Nephron (organoid): ENCODE data around the gene LDB1.

ENCODE experiments used
- H3K27ac Mint-ChIP-seq, 3 experiments: 2 replicates each; pipeline ENCODE4 v1.8.0; 2020; ENCODE audit warnings: mixed read lengths in 3 of 3, mild to moderate bottlenecking in 2 of 3, moderate library complexity in 1 of 3
- H3K27me3 Mint-ChIP-seq: 2 replicates; pipeline ENCODE4 v1.8.0; 2021; ENCODE audit warnings: low read depth, mild to moderate bottlenecking, moderate library complexity, mixed read lengths
- H3K36me3 Mint-ChIP-seq: 2 replicates; pipeline ENCODE4 v1.8.0; 2020; ENCODE audit warnings: low read depth, mixed read lengths
- H3K4me1 Mint-ChIP-seq: 2 replicates; pipeline ENCODE4 v1.8.0; 2020; ENCODE audit warnings: mixed read lengths
- H3K4me3 Mint-ChIP-seq, 3 experiments: 2 replicates each; pipeline ENCODE4 v1.8.0; 2020; ENCODE audit warnings: mild to moderate bottlenecking in 3 of 3, mixed read lengths in 3 of 3, moderate library complexity in 2 of 3
- H3K9me3 Mint-ChIP-seq: 2 replicates; pipeline ENCODE4 v1.8.0; 2020; ENCODE audit warnings: mixed read lengths
- CTCF ChIP-seq, 3 experiments: fragments of 200-600 bp; sonication (generic); IDR thresholded peaks; one replicate each; pipeline ENCODE4 v1.5.0; 2021; ENCODE audit warnings: antibody characterized with exemption in 3 of 3; ENCODE audit not compliant: unreplicated experiment in 3 of 3

The LDB1 gene

DNA sequence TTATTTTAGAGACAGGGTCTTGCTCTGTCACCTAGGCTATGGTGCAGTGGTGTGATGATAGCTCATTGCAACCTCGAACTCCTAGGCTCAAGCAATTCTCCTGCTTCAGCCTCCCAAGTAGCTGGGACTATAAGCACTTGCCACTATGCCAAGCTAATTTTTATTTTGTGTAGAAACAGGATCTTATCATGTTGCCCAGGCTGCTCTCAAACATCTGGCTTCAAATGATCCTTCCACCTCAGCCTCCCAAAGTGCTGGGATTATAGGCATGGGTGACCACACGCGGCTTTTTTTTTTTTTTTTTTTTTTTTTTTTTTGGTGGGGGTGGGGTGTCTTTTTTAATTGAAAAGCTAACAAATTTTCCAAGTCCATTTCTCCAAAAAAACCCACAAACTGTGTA lies 36.6 kb downstream of the LDB1 start:
- Mint-ChIP-seq H3K4me1 (no peaks in the 10 kb centered on the region), H3K9me3 (no peaks in the 10 kb centered on the region), H3K27ac (no peak overlapping the region), H3K27me3 (no peaks in the 10 kb centered on the region), H3K36me3 (no peaks in the 10 kb centered on the region), H3K4me3 (no peak overlapping the region)
- no peak for TF ChIP-seq CTCF (IDR thresholded peaks at IDR 0.05; ENCODE audit: unreplicated experiment in 3 of 3)

DNA sequence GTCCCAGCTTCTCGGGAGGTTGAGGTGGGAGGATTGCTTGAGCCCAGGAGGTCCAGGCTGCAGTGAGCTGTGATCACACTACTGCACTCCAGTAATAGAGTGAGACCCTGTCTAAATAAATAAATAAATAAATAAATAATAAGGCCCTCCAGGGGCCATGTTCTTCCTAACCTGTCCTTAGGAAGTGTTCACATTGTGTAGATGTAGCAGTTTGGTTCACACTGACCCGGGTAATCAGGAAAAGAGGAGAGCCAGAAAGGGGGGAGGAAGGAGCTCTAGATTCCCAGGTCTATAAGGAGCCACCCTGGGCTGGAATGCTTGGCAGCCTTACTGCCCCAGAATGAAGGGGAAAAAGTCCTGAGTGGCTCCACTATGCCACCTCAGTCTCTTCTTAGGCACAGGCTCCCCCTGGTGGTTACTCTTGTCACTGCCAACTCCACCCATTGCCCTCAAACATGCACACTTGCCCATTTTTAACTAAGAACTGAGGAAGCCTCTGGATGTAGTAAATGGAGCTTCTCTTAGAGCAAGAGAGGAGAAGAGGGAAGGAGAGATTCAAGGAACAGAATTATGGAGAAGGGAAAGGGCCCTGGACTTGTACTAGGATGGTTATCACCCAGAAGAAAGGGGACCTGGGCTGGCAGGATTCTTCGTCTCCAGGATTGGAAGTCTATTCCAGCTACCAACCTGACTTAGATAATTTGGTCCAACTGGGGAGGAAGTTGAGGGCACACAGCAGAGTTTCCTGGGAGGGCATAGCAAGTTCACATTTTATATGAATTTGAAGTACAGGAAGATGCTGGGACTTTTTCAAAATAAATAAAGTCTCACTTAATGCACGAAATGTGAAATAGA lies 47.3 kb downstream of the LDB1 start:
- Mint-ChIP-seq H3K27me3 (no peaks in the 10 kb centered on the region), H3K9me3 (no peaks in the 10 kb centered on the region)

DNA sequence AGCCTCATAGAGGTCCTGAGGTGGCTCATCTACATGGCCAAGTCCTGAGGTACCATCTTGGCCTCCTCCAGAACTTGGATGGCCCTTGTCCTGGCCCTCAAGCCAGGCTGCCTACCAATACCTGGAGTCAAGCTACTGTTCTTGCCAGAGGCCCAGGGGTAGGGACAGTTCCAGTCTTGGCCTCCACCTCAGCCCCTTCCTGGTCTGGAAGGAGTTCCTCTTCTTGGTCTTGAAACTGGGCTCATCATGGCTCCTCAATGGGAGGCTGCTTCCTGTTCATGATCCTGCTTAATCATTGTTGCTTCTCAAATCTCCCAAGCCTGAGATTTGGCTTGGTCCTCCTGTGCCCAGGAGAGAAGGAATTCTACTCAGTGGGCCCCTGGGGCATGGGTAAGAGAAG lies 51.1 kb downstream of the LDB1 start:
- Mint-ChIP-seq H3K9me3 (no peaks in the 10 kb centered on the region), H3K27ac (no peak overlapping the region), H3K4me1 (peaks cover 5% of the 10 kb centered on the region), H3K4me3 (peak overlapping the region; percentile 34 to 37 (median 36)), H3K36me3 (no peaks in the 10 kb centered on the region), H3K27me3 (peaks cover 3% of the 10 kb centered on the region)
- no peak for TF ChIP-seq CTCF (IDR thresholded peaks at IDR 0.05; ENCODE audit: unreplicated experiment in 3 of 3)

More for the DNA sequence above, 47.3 kb downstream of the LDB1 start:
- Mint-ChIP-seq H3K4me3 (no peak overlapping the region), H3K4me1 (no peaks in the 10 kb centered on the region), H3K36me3 (no peaks in the 10 kb centered on the region), H3K27ac (no peak overlapping the region)
- peak; percentile 85 to 88 (median 88) for TF ChIP-seq CTCF (IDR thresholded peaks at IDR 0.05; ENCODE audit: unreplicated experiment in 3 of 3)

GRCh38 chr10:102068216-102068615 lies 52.0 kb downstream of the LDB1 start:
- no peak for TF ChIP-seq CTCF (IDR thresholded peaks at IDR 0.05; ENCODE audit: unreplicated experiment in 3 of 3)
- no peak overlapping the region for H3K27ac Mint-ChIP-seq
- no peaks in the 10 kb centered on the region for H3K36me3 Mint-ChIP-seq
- H3K9me3 Mint-ChIP-seq: no peaks in the 10 kb centered on the region
- H3K4me1 Mint-ChIP-seq: peaks cover 5% of the 10 kb centered on the region
- H3K4me3 Mint-ChIP-seq: peak overlapping the region in 2 of 3 experiments; percentile 21 to 34
- H3K27me3 Mint-ChIP-seq: peaks cover 8% of the 10 kb centered on the region

- TF ChIP-seq CTCF (IDR thresholded peaks at IDR 0.05; ENCODE audit: unreplicated experiment in 3 of 3): no peak
- H3K27ac Mint-ChIP-seq: no peak overlapping the region
- H3K4me3 Mint-ChIP-seq: peak overlapping the region; percentile 63 to 88 (median 70)
- H3K4me1 Mint-ChIP-seq: peaks cover 5% of the 10 kb centered on the region
- H3K27me3 Mint-ChIP-seq: peaks cover 8% of the 10 kb centered on the region
- no peaks in the 10 kb centered on the region for H3K36me3 Mint-ChIP-seq
- no peaks in the 10 kb centered on the region for H3K9me3 Mint-ChIP-seq
Measured at GRCh38 chr10:102067091-102067916, 52.9 kb downstream of the LDB1 start.
